HG03196 (cell line): ENCODE results near the gene OSBPL10.
A peak's percentile ranks its signal among the peaks of the same experiment; 100 is the strongest.
"Not testable (repeated sequence)": the region's sequence is repeated elsewhere in the genome, so short reads cannot be mapped to it uniquely, and the experiment has no call there.

Experiments
- ATAC-seq: cut with Tn5 transposase; IDR thresholded peaks from one replicate; pipeline ENCODE4 v1.9.1; 2021; ENCODE audit not compliant: unreplicated experiment

OSBPL10 gene

GRCh38 chr3:31782306-31782705 lies 198.8 kb downstream of the OSBPL10 start:
- not testable (repeated sequence) for ATAC-seq

GRCh38 chr3:31779514-31779913 lies 201.5 kb downstream of the OSBPL10 start:
- no peak for ATAC-seq

GRCh38 chr3:31777887-31778286 lies 203.2 kb downstream of the OSBPL10 start:
- no peak for ATAC-seq

GRCh38 chr3:31777092-31777491 lies 204.0 kb downstream of the OSBPL10 start:
- ATAC-seq, result no peak

- no peak for ATAC-seq
Observed at GRCh38 chr3:31776016-31776415, 205.0 kb downstream of the OSBPL10 start.

DNA sequence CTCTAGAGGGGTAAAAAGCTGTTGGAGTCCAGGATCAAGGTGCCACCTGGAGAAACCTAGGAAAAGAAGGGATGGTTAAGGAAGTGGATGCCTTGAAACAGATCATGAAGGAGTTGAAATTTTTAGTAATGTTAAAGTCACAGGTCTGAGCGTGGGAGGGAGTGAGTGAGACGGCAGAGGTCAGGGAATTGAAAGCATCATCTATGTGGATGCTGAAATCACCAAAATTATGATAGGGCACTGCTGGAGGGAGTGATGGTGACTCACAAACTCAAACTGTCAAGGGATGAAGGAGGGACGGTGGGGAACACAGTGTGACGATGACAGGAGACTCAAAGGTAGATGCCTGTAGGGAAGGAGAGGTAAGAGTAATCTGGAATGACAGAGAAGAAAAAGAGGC lies 205.7 kb downstream of the OSBPL10 start:
- ATAC-seq, result no peak

DNA sequence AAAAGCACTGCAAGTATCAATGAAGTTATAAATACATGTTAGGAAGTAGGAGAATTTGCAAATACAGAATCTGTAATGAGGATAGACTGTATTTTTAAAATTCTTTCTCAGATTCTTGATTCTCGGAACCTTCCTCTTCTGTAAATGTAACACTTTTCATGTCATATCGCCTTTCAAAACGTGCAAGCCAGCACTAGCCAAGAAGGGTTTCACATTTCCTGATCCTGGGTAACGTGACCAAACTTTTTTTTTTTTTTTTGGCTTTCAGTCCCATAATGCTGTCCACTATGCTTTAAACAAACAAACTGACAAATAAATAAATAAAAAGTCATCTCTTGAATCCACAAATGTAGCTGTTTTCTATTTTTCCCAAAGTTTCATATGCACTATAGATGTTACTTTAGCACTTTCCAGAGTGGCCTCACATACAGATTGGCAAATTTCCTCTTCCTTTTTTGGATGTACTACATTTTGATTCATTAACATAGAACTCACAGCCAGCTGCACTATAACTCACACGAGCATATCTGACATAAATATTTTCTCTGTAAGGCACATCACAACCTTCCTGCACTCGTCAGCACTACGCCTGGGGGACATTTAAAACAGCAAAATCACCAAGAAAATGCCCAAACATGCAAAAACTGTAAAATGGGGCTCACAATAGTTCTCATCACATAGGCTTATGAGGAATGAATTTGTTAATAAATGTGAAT lies 208.1 kb downstream of the OSBPL10 start:
- ATAC-seq, result no peak

DNA sequence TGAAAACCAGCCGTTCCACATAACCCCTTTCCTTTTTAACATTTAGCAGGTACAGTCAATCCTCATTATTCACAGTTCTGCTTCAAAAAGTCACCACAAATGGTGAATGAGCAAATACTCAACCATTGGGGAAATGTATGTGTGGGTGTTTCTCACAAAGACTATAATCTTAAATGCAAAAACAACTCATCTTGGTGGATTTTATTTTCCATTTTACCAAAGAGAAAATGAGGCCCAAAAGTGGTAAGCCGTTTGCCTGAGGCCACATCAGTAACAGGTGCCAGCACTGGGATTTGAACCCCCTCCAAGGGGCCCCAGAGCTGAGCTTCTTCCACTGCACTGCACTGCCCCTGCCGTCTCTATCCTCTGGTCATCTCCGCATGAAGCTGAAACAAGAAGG lies 208.8 kb downstream of the OSBPL10 start:
- no peak for ATAC-seq

DNA sequence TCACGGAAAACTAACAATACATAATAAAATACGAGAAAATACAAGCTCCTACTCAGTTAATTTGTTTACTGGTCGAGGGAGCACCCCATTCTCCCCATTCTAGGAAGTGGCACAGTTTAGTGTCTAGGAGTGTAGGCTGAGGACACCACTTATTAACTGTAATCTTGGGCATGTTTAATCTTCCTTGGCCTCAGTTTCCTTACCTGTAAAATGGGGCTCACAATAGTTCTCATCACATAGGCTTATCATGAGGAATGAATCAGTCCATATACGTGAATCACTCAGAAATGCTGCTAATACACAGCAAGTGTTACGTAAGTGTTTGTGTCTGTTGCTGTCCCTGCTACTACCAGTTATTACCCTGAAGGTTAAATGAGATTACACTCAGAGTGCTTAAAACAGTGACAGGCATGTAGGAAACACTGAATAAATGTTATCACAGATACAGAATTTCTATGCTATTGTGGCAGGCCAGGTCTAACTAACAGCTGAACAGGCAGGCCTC lies 210.2 kb downstream of the OSBPL10 start:
- ATAC-seq, result no peak

DNA sequence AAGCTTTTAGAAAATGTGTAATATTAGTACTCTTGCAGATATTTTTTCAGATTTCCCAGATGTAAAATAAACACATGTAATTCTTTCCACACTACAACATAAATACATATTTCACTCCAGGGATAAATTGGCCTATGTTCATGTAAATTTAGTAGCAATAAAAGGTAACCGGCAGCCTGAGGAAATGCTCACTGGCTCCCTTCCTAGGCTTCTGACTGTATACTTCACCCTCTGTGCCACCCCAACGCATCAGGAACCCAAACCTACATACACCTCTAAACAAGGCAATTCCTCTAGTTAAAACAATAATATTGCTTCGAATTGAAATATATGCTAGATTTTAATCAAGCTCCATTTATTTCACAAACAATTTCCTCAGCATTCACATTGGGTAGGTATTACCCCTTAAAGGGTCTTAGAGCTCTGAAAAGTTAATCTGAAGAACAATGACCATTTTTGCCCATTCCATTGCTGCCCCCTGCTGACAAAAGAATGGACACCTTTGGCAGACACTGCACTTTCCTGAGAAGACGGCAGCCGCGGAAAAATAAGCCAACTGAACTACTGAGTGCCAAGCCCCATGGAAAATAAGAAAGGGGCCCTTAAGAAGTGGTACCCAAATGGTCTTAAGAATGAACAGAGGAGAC lies 212.5 kb downstream of the OSBPL10 start:
- no peak for ATAC-seq

- ATAC-seq, result no peak
Observed at GRCh38 chr3:31767920-31768319, 213.1 kb downstream of the OSBPL10 start.

GRCh38 chr3:31766669-31767068 lies 214.4 kb downstream of the OSBPL10 start:
- ATAC-seq, result no peak

GRCh38 chr3:31765871-31766270 lies 215.2 kb downstream of the OSBPL10 start:
- ATAC-seq, result no peak

DNA sequence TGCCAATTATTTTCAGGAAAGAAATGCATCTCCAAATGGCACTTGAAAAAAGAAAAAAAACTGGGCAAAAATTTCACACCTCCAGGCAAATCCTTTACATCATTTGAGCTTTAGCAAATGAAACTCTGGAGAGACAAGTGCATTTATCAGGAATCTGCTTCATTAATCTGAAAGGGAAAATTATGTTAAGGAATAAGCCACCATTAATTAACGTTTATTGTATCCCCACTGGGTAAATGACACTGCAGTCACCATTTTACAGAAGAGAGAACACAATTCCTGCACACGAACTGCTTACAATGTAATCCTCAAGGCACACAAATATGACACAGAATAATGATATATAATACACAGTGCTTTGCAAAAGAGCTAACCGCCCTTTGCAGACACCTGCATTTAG lies 217.3 kb downstream of the OSBPL10 start:
- ATAC-seq, result no peak

DNA sequence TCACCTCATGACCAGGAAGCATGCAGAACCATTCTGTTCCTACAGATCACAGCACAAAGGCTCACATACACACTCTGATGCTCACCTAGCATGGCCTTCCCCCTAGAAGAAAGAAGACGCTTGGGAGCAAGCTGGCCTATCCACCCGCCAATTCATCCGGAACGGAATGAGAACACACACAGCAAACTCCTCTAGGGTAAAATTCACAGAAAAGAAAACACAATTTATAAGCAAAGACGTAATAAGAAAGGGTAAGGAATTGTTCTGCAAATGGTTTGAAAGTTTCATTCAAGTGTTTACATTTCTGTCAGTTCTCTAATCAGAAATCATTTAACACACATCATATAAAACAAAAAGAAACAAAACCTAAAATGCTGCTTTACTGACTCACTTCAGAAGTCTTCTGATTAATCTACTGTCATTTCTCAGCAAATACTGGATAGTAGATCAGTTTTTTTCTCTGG lies 218.1 kb downstream of the OSBPL10 start:
- ATAC-seq, result no peak

DNA sequence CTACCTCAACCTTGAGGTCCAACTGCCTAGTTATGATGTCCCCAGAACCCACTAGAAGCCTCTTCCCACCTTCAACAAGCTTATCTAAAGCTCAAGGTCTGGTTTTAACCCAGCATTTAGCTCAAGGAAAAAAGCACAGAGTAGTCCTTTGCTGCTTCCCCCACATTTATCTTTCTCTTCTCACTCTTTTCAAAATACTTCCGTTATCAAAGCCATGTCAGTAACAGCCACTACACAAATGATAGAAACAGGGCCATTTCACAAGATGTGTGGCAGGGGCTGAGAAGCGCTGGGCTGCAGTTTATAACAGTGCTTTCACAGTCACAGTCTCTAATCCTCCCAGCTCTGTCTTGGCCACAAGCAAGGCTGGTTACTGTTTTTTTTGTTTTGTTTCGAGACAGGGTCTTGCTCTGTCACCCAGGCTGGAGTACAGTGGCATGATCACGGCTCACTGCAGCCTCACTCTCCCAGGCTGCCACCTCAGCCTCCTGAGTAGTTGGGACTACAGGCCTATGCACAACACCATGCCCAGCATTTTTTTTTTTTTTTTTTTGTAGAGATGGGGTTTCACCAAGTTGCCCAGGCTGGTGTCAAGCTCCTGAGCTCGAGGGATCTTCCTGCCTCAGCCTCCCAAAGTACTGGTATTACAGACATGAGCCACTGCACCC lies 218.8 kb downstream of the OSBPL10 start:
- no peak for ATAC-seq

DNA sequence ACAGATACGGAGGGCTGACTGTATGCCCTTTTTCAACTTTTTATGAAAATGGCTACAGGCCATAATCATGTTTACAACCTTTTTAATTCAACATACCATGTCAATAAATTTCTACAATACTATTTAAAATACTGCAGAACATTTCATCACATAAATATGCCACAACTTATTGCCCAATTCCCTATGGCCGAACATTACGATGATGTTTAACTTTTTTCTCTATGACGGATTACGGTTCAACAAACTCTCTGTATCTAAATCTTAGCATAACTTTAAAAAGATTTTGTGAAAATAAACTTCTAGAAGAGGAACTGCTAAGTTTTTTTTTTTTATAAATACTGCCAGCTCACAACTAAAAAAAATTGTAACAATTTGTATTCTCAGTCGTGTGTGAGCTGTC lies 220.4 kb downstream of the OSBPL10 start:
- no peak for ATAC-seq

GRCh38 chr3:31758322-31758965 lies 222.6 kb downstream of the OSBPL10 start:
- no peak for ATAC-seq

DNA sequence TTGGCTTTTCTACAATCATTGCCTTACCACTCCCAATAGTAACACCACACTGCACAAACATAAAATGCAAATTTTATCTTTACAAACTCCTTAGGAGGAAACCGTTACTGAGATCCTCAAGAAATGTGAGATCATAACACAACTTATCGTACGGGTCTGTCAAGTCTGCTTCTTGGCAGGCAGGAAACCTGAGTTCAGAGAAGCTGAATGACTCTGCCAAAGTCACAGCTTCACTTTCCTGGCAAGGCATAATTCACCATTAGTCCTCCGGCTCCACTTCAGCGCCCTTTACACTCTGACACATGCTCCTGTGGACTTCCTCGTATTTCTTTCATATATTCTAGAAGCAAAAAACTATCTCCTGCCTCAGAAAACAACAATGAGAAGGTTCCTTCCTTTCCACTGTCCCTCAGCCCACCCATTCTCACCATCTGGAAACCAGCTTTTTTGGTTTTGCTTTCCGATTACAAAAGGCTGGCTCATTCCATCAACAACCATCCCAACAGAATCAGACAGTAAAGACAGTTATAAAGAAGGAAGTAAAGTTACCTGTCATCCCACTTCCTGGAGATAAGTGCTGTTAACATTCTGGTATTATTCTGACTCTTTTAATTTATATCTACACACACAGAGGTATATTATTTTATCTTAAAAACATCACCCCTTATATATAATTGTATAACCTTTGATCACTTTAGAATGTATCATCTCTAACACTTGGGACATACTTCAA lies 225.0 kb downstream of the OSBPL10 start:
- no peak for ATAC-seq

DNA sequence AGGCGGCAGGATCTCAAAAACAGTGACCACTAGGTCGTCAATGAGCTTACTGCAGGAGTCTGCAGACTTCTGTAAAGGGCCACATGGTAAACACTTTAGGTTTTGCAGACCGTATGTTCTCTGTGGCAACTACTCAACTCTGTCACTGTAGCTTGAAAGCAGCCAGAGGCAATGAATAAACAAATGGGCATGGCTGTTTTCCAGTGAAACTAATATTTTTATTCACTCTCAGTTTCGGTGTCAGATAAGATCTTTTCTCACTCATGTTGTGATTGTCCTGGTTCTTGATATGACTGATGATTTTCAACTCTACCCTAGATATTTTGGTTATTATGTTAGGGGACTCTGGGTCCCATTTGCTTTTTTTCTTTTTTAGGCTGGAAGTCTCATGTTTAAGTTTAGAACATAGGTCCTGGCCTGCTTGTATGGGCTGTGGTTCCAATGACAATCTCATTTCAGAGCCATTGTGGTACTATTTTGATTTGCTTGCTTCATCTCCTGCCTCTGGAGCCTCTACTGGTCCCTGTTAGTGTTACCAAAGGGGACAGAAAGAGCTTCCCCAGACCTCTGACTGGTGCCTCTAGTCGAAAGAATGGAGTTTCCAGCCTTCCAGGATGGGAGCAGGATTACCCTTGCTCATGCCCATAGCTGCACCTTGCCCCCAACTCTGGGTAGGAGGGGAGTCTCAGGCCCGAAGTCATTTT lies 226.3 kb downstream of the OSBPL10 start:
- peak; percentile 88 for ATAC-seq
